Panc1 (cell line): ENCODE data around the gene BICD1.

Experiments used
- CTCF ChIP-seq: fragments of 450-650 bp; IDR thresholded peaks from 2 replicates; pipeline ENCODE4 v1.5.1; 2017; ENCODE audit warnings: mild to moderate bottlenecking
- POLR2AphosphoS5 ChIP-seq: IDR thresholded peaks from 2 replicates; pipeline ENCODE4 v1.6.1; 2012; ENCODE audit warnings: mild to moderate bottlenecking, low read depth, low read length, moderate library complexity
- REST ChIP-seq, 2 experiments: IDR thresholded peaks; 2 replicates each; pipeline ENCODE4 v1.6.1; 2011 to 2012; ENCODE audit warnings: low read depth in 2 of 2, control low read depth in 1 of 2, low read length in 1 of 2, mild to moderate bottlenecking in 1 of 2, moderate library complexity in 1 of 2; ENCODE audit not compliant: insufficient read depth in 1 of 2
- SIN3A ChIP-seq: IDR thresholded peaks from 2 replicates; pipeline ENCODE4 v1.6.1; 2012; ENCODE audit warnings: low read depth, mild to moderate bottlenecking, low read length, moderate library complexity, borderline replicate concordance; ENCODE audit not compliant: insufficient read depth
- TCF7L2 ChIP-seq: IDR thresholded peaks from 2 replicates; pipeline ENCODE4 v1.6.1; 2011; ENCODE audit warnings: mild to moderate bottlenecking, low read depth, low read length, inconsistent platforms

- TF ChIP-seq REST (IDR thresholded peaks at IDR 0.05; ENCODE audit: insufficient read depth in 1 of 2, low read depth in 2 of 2, low read length in 1 of 2), result no peak
- TF ChIP-seq CTCF, result no peak
- TF ChIP-seq POLR2AphosphoS5, result no peak
- no peak for TF ChIP-seq TCF7L2
- TF ChIP-seq SIN3A, result no peak
Measured at GRCh38 chr12:32273063-32273522, 166.4 kb downstream of the BICD1 start.
